SK-N-SH (cell line): ENCODE measurements around the gene CD28. TPM values are rescaled to one million over a fixed set of nuclear protein-coding genes. Genes with fewer than 3 reads are reported as not detected.
A peak's percentile ranks its signal among the peaks of the same experiment; 100 is the strongest.

Source experiments
- CTCF ChIA-PET: fragments of 300-600, 350-600 bp; formaldehyde crosslinking; extraction: SDS; loops from one replicate; lab custom pipeline; 2021; lab: Yijun Ruan, JAX
- POLR2A ChIA-PET: fragments of 350-600 bp; sonication (Branson Sonifier 250); formaldehyde crosslinking; extraction: SDS; loops from one replicate; lab custom pipeline; 2020; ENCODE audit warnings: antibody characterized with exemption, inconsistent platforms; lab: Yijun Ruan, JAX
- DNase-seq: peaks from one replicate; pipeline ENCODE4 v3.0.0; 2012
- H2AFZ ChIP-seq: fragments of 200-600 bp; sonication (generic); 2 replicates; pipeline ENCODE4 v1.8.1; 2016; ENCODE audit warnings: antibody characterized with exemption, mild to moderate bottlenecking, low read depth
- H3F3A ChIP-seq: fragments of 200-600 bp; sonication (generic); replicated peaks from 2 replicates; pipeline ENCODE3; 2016; ENCODE audit warnings: antibody characterized with exemption, mild to moderate bottlenecking; ENCODE audit not compliant: insufficient read depth
- H3K27ac ChIP-seq, 2 experiments: fragments of 200-500 bp in 1 of 2; fragments of 200-600 bp in 1 of 2; sonication (Bioruptor generic) in 1 of 2; sonication (generic), shearing (Covaris generic) in 1 of 2; 2 replicates each; pipeline versions ENCODE4 v1.5.1 to v1.6.1; 2014 to 2016; ENCODE audit warnings: low read depth in 2 of 2, inconsistent platforms in 1 of 2, low read length in 1 of 2, mild to moderate bottlenecking in 1 of 2, mixed read lengths in 1 of 2
- H3K27me3 ChIP-seq: fragments of 200-600 bp; sonication (generic), shearing (Covaris generic); 2 replicates; pipeline ENCODE4 v1.6.1; 2016; ENCODE audit warnings: mixed run types; ENCODE audit not compliant: insufficient read depth
- H3K36me3 ChIP-seq, 2 experiments: fragments of 200-500 bp in 1 of 2; fragments of 200-600 bp in 1 of 2; sonication (Bioruptor generic) in 1 of 2; sonication (generic) in 1 of 2; replicated peaks in 1 of 2; 2 replicates each; pipeline versions ENCODE3 to v1.5.1; 2014 to 2016; ENCODE audit warnings: low read length in 1 of 2, mild to moderate bottlenecking in 1 of 2; ENCODE audit not compliant: insufficient read depth in 2 of 2, control insufficient read depth in 1 of 2
- H3K4me1 ChIP-seq, 2 experiments: fragments of 200-500 bp in 1 of 2; fragments of 200-600 bp in 1 of 2; sonication (Bioruptor generic) in 1 of 2; sonication (generic), shearing (Covaris generic) in 1 of 2; 2 replicates each; pipeline versions ENCODE4 v1.5.1 to v1.6.1; 2014 to 2016; ENCODE audit warnings: low read depth in 1 of 2, low read length in 1 of 2, mixed run types in 1 of 2; ENCODE audit not compliant: insufficient read depth in 2 of 2, control insufficient read depth in 1 of 2
- H3K4me2 ChIP-seq: fragments of 200-600 bp; sonication (generic), shearing (Covaris generic); 2 replicates; pipeline ENCODE4 v1.6.1; 2017; ENCODE audit warnings: mixed run types
- H3K4me3 ChIP-seq, 2 experiments: fragments of 200-500 bp in 1 of 2; fragments of 200-600 bp in 1 of 2; sonication (Bioruptor generic) in 1 of 2; sonication (generic), shearing (Covaris generic) in 1 of 2; 2 replicates each; pipeline versions ENCODE4 v1.5.1 to v1.8.1; 2014 to 2016; ENCODE audit warnings: low read depth in 2 of 2, inconsistent platforms in 1 of 2, low read length in 1 of 2, mild to moderate bottlenecking in 1 of 2, mixed read lengths in 1 of 2, moderate library complexity in 1 of 2
- H3K79me2 ChIP-seq: fragments of 200-600 bp; sonication (generic); 2 replicates; pipeline ENCODE4 v1.8.1; 2017; ENCODE audit warnings: mild to moderate bottlenecking; ENCODE audit not compliant: insufficient read depth
- H3K9ac ChIP-seq: fragments of 200-600 bp; sonication (generic); 2 replicates; pipeline ENCODE4 v1.6.1; 2017; ENCODE audit warnings: mixed run types
- H3K9me2 ChIP-seq: fragments of 200-600 bp; sonication (generic); 2 replicates; pipeline ENCODE4 v1.6.1; 2017; ENCODE audit warnings: mixed run types
- H3K9me3 ChIP-seq: fragments of 200-600 bp; sonication (generic); 2 replicates; pipeline ENCODE4 v1.6.1; 2017; ENCODE audit warnings: mixed run types, mild to moderate bottlenecking, moderate library complexity
- H4K20me1 ChIP-seq: fragments of 200-600 bp; sonication (generic); 2 replicates; pipeline ENCODE4 v1.6.1; 2017; ENCODE audit warnings: mild to moderate bottlenecking, mixed run types; ENCODE audit not compliant: insufficient read depth
- EZH2phosphoT487 ChIP-seq: fragments of 200-600 bp; sonication (generic); IDR thresholded peaks from 2 replicates; pipeline ENCODE4 v1.6.1; 2017; ENCODE audit warnings: low read depth, mixed run types, mild to moderate bottlenecking, antibody characterized with exemption, moderate library complexity, borderline replicate concordance
- FOXM1 ChIP-seq: IDR thresholded peaks from 2 replicates; pipeline ENCODE4 v1.4.0; 2012; ENCODE audit warnings: low read depth, mild to moderate bottlenecking
- GATA2 ChIP-seq: sonication (generic); formaldehyde crosslinking; IDR thresholded peaks from 2 replicates; pipeline ENCODE4 v1.5.0; 2020; ENCODE audit warnings: mild to moderate bottlenecking, missing genetic modification reagents
- JUND ChIP-seq: IDR thresholded peaks from 2 replicates; pipeline ENCODE4 v1.4.0; 2012
- SIN3A ChIP-seq: IDR thresholded peaks from 2 replicates; pipeline ENCODE4 v1.6.1; 2012; ENCODE audit warnings: low read depth, mild to moderate bottlenecking, low read length, moderate library complexity, borderline replicate concordance
- TCF12 ChIP-seq: IDR thresholded peaks from 2 replicates; pipeline ENCODE4 v1.4.0; 2012
- USF2 ChIP-seq: fragments of 150-350 bp; IDR thresholded peaks from 2 replicates; pipeline ENCODE4 v1.6.1; 2017; ENCODE audit warnings: antibody characterized with exemption, low read length, low read depth, borderline replicate concordance
- WGBS: methylation state at CpG from one replicate; pipeline ENCODE4 v1.1.6; 2017; ENCODE audit warnings: low lambda C conversion rate; 5-methylcytosine and 5-hydroxymethylcytosine counted together
- polyA plus RNA-seq, 3 experiments: library from polyadenylated mRNA; depleted of rRNA; stranded (reverse); fragments of >200 nt; gene quantifications; 2 replicates each; pipeline ENCODE4 v1.2.3, GENCODE V29; 2012
- TF ChIP-seq, protein P1 (sequence below): IDR thresholded peaks from 2 replicates; pipeline ENCODE4 v1.4.0; 2012; ENCODE audit warnings: low read depth, borderline replicate concordance
- TF ChIP-seq, protein P2 (sequence below): IDR thresholded peaks from 2 replicates; pipeline ENCODE4 v1.4.0; 2012; ENCODE audit warnings: low read depth

The CD28 gene
- polyA plus RNA-seq, 1 of the 3 experiments (the other 2 are of a cell fraction) = 0.05 TPM

DNA sequence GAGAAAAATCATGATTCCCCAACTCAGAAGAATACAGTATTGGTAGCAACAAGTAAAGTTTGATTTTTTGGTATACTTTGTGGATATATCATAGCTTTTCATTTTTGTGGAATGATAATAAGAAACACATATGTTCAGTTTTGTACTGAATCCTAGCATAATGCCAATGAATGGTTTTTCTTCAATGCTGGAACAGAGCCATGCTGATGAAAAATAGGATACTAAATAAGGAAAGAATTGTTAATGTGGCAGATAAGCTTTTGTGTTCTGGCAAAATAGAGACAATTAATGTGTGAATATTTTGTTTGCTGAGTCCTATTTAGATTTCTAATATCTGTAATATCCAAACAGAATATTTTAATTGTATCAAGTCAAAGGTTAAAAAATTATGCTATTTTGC lies 21.9 kb downstream of the CD28 start:
- Histone ChIP-seq H3K27me3 (no peaks in the 10 kb centered on the region), H2AFZ (no peak overlapping the region), H3K36me3 (no peaks in the 10 kb centered on the region), H3K27ac (no peak overlapping the region), H3K4me1 (peaks cover 0 to 2% of the 10 kb centered on the region in 2 experiments; a peak in 2 of 4 replicates), H3K9me2 (no peaks in the 10 kb centered on the region), H3K4me2 (no peak overlapping the region), H3F3A (no peaks in the 10 kb centered on the region), H4K20me1 (no peaks in the 10 kb centered on the region), H3K79me2 (no peaks in the 10 kb centered on the region), H3K9ac (no peak overlapping the region), H3K4me3 (no peak overlapping the region), H3K9me3 (no peaks in the 10 kb centered on the region)
- no peak for DNase-seq
- CTCF ChIA-PET = no interaction called here
- TF ChIP-seq, protein P1, sequence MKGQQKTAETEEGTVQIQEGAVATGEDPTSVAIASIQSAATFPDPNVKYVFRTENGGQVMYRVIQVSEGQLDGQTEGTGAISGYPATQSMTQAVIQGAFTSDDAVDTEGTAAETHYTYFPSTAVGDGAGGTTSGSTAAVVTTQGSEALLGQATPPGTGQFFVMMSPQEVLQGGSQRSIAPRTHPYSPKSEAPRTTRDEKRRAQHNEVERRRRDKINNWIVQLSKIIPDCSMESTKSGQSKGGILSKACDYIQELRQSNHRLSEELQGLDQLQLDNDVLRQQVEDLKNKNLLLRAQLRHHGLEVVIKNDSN = no peak
- TF ChIP-seq TCF12 (0 out of 2 replicates have a peak, but pooled peaks have one; percentile 5), GATA2 (CRISPR knock-in tag) (no peak)
- POLR2A ChIA-PET = interaction anchor here (0.6 kb wide), 1 partner anchor 262 kb away, joined by 5 read pairs; no protein-coding TSS in a partner anchor

DNA sequence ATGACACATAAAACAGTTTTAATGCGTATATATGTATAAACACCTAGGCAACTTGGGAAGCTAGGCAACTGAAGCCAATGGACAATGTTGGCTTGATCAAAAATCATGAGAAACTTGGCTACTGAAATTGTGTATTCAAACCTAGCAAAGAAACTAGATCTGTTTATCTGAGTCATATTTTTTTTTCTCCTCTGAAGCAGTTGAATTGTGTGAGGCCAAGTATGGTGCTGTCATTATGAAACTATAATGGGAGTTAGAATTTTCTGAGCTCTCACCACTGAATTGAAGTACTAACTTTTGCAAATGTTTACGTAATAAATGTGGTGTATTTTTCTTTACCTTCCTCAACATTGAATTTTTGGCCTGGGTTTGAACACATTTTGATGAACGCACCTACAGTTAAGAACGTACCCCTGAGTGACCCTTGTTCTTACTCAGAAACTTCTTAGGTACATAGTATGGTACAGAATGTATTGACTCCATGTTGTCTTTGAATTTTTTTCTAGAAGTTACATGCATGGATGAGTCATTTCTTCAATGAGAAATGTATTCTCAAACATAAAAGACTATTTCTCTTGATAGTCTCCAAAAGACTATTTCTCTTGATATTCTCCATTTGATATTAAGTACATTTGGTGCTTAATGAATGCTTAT lies 23.8 kb downstream of the CD28 start:
- H3K4me3 ChIP-seq = no peak overlapping the region
- no peaks in the 10 kb centered on the region for H3K9me3 ChIP-seq
- no peaks in the 10 kb centered on the region for H3K9me2 ChIP-seq
- TF ChIP-seq GATA2 (CRISPR knock-in tag) (no peak), JUND (no peak), EZH2phosphoT487 (no peak), USF2 (no peak), TCF12 (no peak), FOXM1 (no peak)
- TF ChIP-seq, protein P2, sequence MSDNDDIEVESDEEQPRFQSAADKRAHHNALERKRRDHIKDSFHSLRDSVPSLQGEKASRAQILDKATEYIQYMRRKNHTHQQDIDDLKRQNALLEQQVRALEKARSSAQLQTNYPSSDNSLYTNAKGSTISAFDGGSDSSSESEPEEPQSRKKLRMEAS = no peak
- H2AFZ ChIP-seq = no peak overlapping the region
- H3K36me3 ChIP-seq = no peaks in the 10 kb centered on the region
- WGBS = 88% methylated on average over 4 of the region's 4 CpGs
- H3K27ac ChIP-seq = no peak overlapping the region
- no peaks in the 10 kb centered on the region for H3K27me3 ChIP-seq
- H4K20me1 ChIP-seq = no peaks in the 10 kb centered on the region
- no peak for DNase-seq
- no peaks in the 10 kb centered on the region for H3F3A ChIP-seq
- no peaks in the 10 kb centered on the region for H3K79me2 ChIP-seq
- ChIA-PET CTCF (interaction anchor here (0.6 to 1.1 kb wide), 2 partner anchors 85 to 187 kb away, joined by 3 read pairs; no protein-coding TSS in a partner anchor), POLR2A (no interaction called here)
- H3K4me2 ChIP-seq = no peak overlapping the region
- H3K9ac ChIP-seq = no peak overlapping the region
- H3K4me1 ChIP-seq = peaks cover 0 to 2% of the 10 kb centered on the region in 2 experiments; a peak in 2 of 4 replicates

GRCh38 chr2:203730883-203731282 lies 24.4 kb downstream of the CD28 start:
- H3K27me3 ChIP-seq = no peaks in the 10 kb centered on the region
- no peak for DNase-seq
- H3K9ac ChIP-seq = no peak overlapping the region
- peaks cover 0 to 2% of the 10 kb centered on the region in 2 experiments; a peak in 2 of 4 replicates for H3K4me1 ChIP-seq
- H3K4me3 ChIP-seq = no peak overlapping the region
- H3K9me3 ChIP-seq = no peaks in the 10 kb centered on the region
- no peaks in the 10 kb centered on the region for H3K79me2 ChIP-seq
- POLR2A ChIA-PET = no interaction called here
- H3F3A ChIP-seq = no peaks in the 10 kb centered on the region
- H2AFZ ChIP-seq = no peak overlapping the region
- H3K36me3 ChIP-seq = no peaks in the 10 kb centered on the region
- WGBS = 91% methylated on average over 2 of the region's 2 CpGs
- H3K4me2 ChIP-seq = no peak overlapping the region
- H3K27ac ChIP-seq = no peak overlapping the region
- TF ChIP-seq SIN3A (no peak), JUND (no peak)
- TF ChIP-seq, all 33 proteins: peak for 0
- CTCF ChIA-PET = interaction anchor here (0.6 to 1.0 kb wide), 2 partner anchors 9 to 188 kb away, joined by 3 to 4 read pairs; no protein-coding TSS in a partner anchor
- Histone ChIP-seq H4K20me1 (no peaks in the 10 kb centered on the region), H3K9me2 (no peaks in the 10 kb centered on the region)
